GM18858 (cell line): ENCODE results near the gene STK10.

ENCODE experiments used
- ATAC-seq: cut with Tn5 transposase; IDR thresholded peaks from one replicate; pipeline ENCODE4 v1.9.1; 2021; ENCODE audit not compliant: unreplicated experiment

STK10 gene

DNA sequence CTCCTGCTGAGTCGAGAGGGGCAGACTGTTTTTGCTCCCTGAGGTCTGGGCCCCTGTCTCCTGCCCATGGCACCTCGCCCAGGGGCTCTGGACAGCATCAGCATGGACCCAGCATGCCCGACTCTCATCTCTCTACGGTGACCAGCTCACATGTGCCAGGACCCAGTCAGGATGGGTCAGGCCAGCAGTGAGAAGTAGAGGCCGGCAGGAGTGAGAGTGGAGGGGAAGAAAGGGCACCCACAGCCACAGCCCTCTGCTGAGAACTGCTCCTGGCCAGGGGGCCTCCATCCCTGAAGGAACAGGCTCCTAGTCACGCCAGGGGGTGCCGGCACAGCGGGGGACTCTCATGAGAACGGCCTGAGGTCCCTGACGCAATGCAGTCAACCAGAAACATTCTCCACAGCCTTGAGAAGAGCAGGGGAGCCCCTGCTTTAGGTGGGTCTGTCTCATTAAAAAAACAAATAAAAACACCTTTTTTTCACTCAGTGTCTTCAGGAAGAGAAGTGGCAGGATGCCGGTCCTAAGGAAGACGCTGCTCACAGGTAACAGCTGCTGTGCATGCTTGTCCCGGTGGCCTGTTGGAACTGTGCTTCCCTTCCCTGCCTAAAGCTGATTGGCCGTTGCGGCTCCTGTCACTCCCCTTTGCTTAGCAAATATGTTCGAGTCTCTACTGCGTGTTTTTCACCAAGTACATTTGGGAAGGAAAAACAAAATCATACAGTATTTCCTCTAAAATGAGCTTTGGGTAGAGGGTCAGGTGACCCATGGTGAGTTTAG lies 95.9 kb downstream of the STK10 start:
- ATAC-seq = no peak

DNA sequence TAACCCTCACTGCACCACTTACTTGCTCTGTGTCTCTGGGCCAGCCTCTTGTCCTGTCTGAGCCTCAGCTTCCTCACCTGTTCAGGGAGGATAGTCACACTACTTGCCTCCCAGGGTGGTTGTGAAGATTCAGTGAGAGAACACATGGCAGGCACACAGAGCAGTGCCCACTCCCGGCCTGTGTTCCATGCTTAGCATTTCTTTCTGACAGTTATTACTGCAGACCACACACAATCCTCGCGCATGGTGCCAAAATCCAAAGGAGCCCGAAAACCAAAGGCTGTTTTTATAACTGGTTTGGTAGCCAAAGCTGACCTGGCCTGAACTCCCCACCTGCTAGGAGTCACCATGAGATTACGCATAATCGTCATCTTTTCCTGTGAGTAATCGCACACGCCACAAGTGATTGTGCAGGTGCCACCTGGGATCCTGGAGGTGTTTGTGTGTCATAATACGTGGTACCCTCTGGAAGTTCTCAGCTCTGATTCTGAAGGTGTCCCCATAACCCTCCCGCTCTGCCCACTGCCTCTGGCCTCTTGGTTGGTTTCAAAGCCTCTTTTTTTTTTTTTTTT lies 97.0 kb downstream of the STK10 start:
- no peak for ATAC-seq

DNA sequence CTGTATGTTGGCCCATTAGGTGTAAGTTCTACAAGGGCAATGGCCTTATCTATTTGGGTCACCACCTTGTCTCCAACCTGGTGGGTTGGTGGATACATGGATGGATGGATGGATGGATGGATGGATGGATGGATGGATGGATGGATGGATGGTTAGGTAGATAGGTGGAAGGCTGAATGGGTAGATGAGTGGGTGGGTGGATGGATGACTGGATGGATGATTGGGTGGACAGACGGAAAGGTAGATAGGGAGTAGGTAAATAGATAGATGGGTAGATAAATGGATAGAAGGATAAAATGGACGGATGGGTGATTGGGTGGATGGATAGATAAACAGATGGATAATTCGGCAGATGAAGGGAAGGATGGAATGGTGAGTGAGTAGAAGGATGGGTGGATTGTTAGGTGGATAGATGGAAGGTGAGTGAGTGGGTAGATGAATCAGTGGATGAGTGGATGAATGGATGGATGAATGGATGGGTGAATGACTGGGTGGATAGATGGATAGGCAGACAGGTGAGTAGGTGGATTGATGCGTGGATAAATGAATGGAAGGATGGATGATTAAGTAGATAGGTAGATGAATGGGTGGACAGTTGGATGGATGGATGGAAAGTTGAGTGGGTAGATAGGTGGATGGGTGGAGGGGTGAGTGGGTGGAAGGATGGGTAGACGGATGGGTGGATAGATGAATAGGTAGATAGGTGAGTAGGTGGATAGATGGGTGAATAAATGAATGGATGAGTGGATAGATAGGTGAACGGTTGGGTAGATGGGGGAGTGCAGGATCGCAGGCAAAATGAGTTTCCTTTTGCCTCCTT lies 98.5 kb downstream of the STK10 start:
- no peak for ATAC-seq

DNA sequence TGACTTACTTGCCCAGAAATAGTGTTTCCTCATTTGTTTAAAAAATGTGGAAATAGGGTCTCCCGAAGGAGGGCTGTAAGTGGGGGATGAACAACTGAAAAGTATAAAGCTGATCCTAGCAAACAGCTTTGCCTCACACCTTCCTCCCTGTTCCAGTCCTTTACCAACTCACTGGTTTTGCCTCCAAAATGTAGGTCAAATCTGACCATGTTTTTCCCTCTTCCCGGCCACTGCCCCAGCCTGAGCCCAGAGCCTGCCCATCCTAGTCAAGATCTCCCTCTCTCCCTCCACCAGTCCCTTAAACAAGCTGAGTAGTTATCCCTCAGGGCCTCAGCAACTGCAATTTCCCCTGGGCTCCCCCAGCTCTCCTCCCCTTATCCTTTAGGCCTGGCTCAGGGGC lies 99.2 kb downstream of the STK10 start:
- no peak for ATAC-seq

DNA sequence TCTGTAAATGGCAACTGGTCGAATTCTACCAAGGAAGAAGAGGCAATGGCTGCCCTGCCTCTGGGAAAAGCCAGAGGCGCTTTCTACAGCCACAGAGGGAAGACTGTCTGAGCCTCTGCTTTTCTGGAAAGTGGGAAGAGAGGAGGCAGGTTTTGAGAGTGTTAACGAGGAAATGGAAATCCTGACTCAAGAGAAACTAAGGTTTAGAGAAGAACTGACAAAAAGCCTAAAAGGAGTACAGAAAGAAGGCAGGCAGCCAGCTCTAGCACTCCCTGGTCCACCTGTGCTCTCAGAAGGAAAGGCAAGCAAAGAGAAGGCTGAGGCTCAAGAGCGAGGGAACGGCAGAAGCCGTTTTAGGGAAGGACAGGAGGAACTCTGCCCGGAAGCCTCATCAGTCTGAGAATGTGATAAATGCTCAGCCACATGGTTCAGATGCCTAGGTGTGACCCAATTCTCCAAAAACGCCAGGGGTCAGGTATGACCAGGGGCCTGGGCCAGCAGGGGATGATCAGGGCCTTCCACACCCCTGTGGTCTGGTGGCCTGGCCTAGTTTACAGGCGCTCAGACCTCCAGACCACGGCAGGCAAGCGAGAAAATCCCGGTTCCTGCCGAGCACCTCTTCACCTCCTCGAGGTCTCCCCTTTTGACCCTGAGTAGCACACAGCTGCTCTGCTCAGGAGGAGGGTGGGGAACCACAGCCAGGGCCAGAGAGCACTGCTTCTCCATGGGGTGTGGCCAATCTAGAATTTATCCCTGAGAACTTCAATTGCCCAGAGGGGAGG lies 101.6 kb downstream of the STK10 start:
- no peak for ATAC-seq

DNA sequence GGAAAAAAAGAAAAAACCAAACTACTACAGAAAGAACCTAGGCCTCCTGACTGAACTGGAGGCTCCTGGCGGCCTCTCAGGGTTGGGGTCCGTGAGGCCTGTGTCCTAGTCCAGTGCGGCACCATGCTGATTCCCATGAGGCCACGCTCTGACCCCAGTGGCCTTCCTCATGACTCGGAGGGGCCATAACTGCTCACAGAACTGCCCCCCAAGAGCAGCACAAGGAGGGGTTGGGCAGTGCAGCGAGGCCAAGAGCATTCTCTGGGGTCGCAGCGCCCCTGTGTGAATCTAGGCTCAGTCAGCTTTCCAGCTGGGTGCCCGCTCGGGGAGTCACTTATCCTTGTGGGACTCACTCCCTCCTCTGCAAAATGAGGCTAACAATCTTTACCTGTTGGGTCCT lies 102.3 kb downstream of the STK10 start:
- ATAC-seq = no peak

DNA sequence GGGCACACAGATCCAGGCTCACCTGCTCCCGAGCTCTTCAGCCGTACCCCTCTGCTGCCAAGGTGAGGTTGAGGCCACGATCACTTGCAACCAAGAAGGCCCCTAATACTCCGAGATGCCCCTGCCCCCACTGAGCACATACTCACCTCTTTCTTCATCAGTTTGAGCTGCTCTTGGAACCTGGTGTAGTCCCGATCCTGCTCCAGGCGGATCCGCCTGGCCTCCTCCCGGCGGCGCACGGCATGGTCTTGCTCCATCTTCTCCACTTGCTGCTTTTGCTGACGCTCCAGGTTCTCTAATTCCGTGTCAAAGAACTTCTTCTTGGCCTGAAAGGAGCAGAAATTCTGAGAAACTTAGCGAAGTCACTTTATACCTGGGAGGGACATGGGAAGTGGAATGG lies 105.8 kb downstream of the STK10 start:
- ATAC-seq = no peak

DNA sequence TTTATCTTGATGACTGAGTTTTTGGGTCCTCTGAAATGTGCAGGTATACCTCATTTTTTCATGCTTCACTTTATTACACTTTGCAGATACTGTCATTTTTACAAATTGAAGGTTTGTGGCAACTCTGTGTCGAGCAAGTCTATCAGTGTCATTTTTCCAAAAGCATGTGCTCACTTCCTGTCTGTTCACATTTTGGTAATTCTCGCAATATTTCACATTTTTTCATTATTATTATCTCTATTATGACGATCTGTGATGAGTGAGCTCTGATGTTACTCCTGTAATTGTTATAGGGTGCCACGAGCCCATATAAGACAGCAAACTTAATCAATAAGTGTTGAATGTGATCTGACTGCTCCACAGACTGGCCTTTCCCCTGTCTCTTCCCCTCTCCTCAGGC lies 108.1 kb downstream of the STK10 start:
- no peak for ATAC-seq

DNA sequence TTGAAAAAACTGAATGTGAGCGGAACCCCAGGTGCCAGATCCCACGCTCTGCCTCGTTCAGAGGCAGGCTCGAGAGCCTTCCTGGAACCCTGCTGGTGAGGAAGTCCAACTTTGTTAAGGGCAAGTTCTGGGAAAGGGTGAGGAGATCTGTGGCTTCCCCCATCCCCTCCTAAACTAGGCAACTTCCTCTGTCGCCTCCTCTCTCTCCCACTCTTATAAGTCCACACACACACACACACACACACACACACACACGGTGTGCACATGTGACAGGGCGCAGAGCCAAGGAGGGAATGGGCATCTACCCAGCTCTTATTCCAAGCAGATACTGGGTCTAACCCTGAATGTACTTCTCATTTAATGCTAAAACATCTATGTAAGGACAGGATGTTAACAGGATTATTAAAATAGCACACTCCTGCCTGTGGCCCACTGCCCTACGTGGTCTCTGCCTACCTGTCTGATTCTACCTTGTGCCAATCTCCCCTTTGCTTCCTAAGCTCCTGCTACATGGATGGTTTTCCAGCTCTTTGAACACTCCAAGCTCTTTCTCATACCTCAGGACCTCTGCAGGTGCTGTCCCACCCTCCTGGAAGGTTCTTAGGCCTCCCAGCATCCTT lies 109.2 kb downstream of the STK10 start:
- ATAC-seq = no peak

DNA sequence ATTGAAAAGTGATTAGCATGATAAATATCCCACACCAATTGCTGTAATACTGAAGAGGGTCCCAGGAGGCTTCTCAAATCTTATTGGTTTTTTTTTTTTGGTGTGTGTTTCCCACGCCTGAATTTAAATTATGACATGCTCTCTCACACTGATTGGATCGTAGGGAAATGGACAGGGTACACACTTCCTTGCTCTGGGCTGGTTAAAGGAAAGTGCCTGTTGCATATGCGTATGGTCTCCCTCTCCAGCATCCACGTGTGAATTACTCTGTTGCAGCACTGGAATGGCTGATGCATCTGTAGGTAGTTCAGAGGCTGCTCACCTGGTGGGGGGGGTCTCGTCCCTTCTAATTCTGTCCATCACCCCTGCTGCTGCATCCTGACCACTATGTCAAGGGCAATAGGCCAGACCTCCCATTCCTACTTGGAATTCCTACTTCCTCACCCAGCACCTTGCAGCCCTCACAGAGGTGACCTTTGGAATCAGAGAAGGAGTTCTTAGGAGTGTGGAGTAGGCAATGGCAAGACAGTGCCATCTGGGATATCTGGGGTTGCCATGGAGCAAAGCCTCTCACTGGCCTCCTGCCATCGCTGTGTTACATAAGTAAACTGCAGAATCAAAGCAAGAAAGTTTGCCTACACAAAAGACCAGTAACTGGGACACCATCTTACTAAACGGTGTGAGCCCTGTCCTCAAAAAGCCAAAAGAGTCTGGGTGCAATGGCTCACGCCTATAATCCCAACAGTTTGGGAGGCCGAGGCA lies 110.2 kb downstream of the STK10 start:
- no peak for ATAC-seq

DNA sequence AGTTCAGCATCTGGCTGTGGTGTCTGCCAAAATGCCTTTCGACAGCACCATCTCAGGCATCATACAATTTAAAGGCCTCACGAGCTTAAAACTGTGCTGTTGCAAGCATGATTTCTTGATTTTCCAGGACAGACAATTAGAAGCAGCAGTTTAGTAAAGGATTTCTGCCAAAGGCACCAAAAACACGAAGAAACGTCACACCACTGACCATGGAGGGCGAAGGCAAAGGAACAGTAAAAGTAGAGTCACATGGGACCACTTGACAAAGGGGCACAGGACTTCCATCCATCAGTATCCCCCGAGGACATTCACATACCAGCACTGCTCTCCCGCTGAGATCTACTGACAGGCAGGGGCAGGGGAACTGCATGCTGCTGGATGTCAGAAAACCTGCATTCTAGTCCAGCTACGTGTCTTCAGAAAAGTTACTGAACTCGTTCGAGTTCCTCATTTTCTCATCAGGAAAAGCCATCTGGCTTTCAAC lies 111.2 kb downstream of the STK10 start:
- no peak for ATAC-seq

DNA sequence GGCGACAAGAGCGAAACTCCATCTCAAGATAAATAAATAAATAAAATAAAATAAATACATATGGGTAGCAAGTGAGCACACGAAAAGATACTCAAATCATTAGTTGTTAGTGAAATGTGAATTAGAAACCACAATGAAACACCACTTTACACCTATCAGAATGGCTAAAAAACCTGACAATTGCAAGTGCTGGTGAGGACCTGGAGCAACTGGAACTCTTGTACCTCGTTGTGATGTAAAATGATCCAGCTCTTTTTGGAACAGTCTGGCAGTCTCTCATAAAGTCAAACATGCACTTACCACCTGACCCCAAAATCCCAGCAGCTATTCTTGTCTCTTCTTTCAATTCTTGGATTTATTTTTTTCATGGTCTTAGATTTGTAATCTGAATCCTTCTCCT lies 112.4 kb downstream of the STK10 start:
- ATAC-seq = no peak

DNA sequence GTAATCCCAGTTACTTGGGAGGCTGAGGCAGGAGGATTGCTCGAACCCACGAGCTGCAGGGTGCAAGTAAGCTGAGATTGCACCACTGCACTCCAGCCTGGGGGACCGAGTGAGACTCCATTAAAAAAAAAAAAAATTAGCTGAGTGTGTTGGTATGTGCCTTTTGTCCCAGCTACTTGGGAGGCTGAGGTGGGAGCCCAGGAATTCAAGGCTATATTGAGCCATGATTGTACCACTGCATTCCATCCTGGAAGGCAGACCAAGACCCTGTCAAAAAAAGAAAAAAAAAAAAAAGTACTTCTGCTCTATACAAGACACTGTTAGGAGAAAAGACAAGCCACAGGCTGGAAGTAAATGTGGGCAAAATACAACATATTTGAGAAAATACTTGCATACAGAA lies 113.1 kb downstream of the STK10 start:
- no peak for ATAC-seq

DNA sequence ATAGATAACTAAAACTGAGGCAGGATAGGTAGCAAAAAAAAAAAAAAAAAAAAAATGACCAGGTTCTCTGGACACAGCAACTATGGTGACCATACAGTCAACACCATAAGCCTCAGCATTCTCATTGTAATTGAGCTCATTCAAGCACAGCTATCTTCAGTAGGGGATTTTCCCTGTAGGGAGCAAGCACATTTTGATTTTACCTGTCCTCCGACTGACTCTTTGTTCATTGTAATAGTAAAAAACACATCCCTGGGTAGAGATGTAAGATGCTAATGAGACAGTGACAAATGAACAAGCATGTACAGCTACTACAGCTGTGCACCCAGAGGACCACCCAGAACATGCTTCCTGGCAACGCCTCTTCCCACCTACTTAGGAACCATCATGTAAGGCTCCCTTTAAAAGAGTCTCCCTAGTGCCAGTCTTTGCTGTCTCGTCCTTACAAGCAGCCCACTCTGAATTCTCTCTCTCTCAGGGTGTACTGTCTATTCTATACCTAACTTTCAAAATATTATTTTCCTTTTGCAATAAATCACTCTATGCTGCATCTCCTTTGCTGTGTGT lies 116.6 kb downstream of the STK10 start:
- no peak for ATAC-seq

DNA sequence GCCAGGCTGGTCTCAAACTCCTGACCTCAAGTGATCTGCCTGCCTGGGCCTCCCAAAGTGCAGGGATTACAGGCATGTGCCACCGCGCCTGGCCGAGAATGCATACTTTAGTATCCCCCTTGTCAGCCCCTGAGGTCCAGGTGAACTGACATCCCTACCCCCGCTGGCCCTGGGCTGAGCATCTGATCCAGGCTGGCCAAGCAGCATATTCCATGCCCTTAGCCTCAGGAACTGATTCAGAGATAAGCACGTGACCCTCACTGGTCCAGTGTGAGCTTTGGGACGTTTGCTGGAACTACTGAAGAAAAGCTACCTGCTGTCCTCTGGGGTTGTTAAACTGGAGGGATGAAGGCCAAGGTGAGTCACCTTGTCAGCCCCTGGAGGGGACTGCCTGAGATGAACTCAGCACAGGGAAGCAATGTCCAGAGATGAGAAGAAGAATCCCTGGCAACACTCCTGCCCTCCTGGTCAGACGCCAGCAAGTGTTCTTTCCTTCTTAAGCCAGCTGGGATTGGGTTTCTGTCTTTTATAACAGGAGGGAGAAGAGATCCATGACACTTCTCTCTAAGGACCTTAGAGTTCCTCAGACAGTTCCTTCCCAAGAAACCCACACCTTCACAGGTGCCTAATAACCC lies 122.5 kb downstream of the STK10 start:
- no peak for ATAC-seq

DNA sequence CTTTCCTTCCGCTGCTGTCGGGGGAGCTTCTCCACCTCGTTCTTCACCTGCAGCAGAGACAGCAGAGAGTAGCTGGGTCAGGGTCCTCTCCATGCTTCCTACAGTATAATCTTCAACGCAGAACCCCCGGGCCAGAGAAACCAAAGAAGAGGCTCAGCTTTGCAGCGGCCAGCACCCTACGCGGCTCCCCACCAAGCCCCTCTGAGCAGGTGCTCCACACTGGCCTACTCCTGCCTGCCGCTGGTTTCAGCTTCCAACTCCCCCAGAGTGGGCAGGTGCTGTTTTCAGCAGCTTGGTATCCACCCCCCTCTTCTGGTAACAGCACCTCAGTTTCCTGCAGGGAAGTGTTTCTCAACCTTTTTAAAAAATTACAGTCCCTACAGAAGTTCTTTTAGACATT lies 123.3 kb downstream of the STK10 start:
- ATAC-seq = no peak

DNA sequence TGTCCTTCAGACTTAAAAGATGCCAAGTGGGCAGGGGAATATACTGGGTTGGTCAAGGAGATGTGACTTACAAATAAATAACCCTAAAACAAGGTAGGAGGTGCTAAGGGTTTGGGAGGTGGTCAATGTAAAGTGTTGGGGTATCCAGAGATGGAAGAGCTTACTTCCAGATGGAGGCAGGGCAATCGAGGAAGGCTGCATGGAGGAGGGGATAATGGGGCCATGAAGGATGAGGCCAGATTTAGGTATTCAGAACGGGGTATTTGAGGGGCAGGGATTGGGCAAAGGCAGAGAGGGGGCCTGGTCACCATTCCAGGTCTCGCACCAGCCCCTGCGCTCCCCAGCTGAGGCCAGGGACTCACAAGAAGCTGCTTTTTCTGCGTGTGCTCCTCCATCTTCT lies 123.7 kb downstream of the STK10 start:
- no peak for ATAC-seq

DNA sequence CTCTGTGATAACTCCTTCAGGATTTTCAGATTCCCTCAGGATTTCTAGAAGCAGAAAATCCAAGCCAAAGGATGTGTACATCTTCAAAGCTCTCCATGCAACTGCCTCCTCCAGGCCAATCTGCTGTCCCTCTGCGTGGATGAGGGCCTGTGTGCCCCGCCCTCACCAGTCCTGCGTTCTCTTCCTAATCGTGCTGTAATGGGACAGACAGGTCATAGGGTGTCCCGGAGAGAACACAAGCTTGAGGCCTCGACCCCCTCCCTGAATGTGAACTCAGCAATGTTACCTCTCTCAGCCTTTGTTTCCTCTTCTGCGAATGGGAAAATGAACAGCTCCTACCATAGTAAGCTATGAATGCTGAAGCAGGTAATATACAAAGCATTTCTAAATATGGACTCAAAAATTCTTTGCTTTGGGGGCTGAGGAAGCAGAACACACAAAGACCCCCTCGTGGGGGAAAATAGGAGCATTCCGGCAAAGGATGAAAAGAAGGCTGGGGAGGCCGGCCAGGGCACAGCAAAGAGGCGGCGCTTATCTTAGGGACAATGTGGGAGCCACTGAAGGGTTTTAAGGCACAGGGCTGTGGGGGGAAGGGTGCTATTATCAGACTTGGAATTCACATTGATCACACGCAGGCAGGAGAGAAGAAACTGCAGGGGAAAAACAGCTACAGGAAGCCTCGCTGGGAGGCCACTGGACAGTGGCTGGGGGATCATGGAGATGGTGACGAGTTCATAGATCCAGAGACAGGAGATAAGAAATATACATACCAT lies 124.4 kb downstream of the STK10 start:
- no peak for ATAC-seq
